ENCODE results near the gene KHDRBS2. TPM values are rescaled to one million over a fixed set of nuclear protein-coding genes. Genes with fewer than 3 reads are reported as not detected.
A peak's percentile ranks its signal among the peaks of the same experiment; 100 is the strongest.

The KHDRBS2 gene
- total and polyA plus RNA-seq, 2 of the 13 experiments (the other 11 are each of a cell fraction or from before 2014, with no cell fraction given), result not detected

- TF ChIP-seq GRHL1 (CRISPR knock-in tag; conservative IDR thresholded peaks at IDR 0.05) (no peak), ATF5 (CRISPR knock-in tag; IDR thresholded peaks at IDR 0.05; ENCODE audit: low read depth) (no peak), NFE2 (CRISPR knock-in tag; IDR thresholded peaks at IDR 0.05) (no peak), ZNF17 (CRISPR knock-in tag; IDR thresholded peaks at IDR 0.05) (no peak), PRDM4 (CRISPR knock-in tag; IDR thresholded peaks at IDR 0.05; ENCODE audit: borderline replicate concordance) (no peak), ZKSCAN5 (CRISPR knock-in tag; IDR thresholded peaks at IDR 0.05) (no peak), ZNF547 (CRISPR knock-in tag; IDR thresholded peaks at IDR 0.05) (no peak), ZNF256 (CRISPR knock-in tag; conservative IDR thresholded peaks at IDR 0.05) (no peak), ZBTB7A (CRISPR knock-in tag; IDR thresholded peaks at IDR 0.05) (no peak), ARHGAP35 (CRISPR knock-in tag; IDR thresholded peaks at IDR 0.05; ENCODE audit: borderline replicate concordance) (no peak), IKZF5 (CRISPR knock-in tag; IDR thresholded peaks at IDR 0.05) (no peak), CREM (IDR thresholded peaks at IDR 0.05) (no peak), CREM (CRISPR knock-in tag; IDR thresholded peaks at IDR 0.05) (no peak), TFDP1 (CRISPR knock-in tag; IDR thresholded peaks at IDR 0.05; ENCODE audit: borderline replicate concordance) (peak; percentile 29; the same call in 1 of the 2 replicates), MTA3 (CRISPR knock-in tag; IDR thresholded peaks at IDR 0.05) (no peak), ZNF383 (CRISPR knock-in tag; IDR thresholded peaks at IDR 0.05; ENCODE audit: borderline replicate concordance) (no peak), PAF1 (CRISPR knock-in tag; IDR thresholded peaks at IDR 0.05) (no peak), MIER2 (CRISPR knock-in tag; IDR thresholded peaks at IDR 0.05) (no peak), NFE2L2 (IDR thresholded peaks at IDR 0.05; ENCODE audit: low read length) (no peak)
Observed at GRCh38 chr6:62285612-62286469, at the start of gene KHDRBS2 (continued).

Measured in HepG2 (cell line).